Measurements from ENCODE around the gene GZF1. TPM values are rescaled to one million over a fixed set of nuclear protein-coding genes. Genes with fewer than 3 reads are reported as not detected.

Gene GZF1
- total RNA-seq, 2 donors from 2014 or later: 12.2 to 15.5 TPM

DNA sequence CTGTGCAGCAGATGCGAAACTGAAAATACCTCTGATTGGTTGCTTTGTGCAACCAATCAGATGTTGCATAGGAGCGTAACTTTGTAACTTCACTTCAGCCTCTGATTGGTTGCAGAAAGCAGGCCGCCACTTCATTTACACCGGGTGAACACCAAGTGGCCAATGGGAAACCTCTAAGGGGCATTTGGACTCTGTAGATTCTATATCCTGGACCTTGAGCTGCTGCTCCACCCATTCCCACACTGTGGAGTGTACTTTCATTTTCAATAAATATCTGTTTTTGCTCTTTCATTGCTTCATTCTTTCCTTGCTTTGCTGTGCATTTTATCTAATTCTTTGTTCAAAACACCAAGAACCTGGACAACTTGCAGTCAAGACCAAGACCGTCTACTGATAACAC, 25.5 kb upstream of the GZF1 start:
- Histone ChIP-seq H3K27me3 (ENCODE audit: control insufficient read depth, insufficient read depth, low read length, poor library complexity, severe bottlenecking) (no peaks in the 10 kb centered on the region), H3K4me1 (ENCODE audit: control insufficient read depth, insufficient read depth, low read length) (no peaks in the 10 kb centered on the region), H3K9me3 (ENCODE audit: control insufficient read depth, low read length) (no peaks in the 10 kb centered on the region), H3K9ac (ENCODE audit: extremely low read depth, low read length, poor library complexity, severe bottlenecking) (no peak overlapping the region), H3K36me3 (ENCODE audit: control insufficient read depth, insufficient read depth, low read length) (no peaks in the 10 kb centered on the region), H3K27ac (ENCODE audit: low read depth, low read length) (no peak overlapping the region), H3K4me3 (ENCODE audit: low read length) (no peak overlapping the region)
- 96% methylated on average over 5 of the region's 5 CpGs for WGBS, 2 experiments (ENCODE audit: insufficient coverage in 1 of 2, insufficient read length in 1 of 2)
- H3K4me3 Mint-ChIP-seq: no peak overlapping the region
- H3K9me3 Mint-ChIP-seq: no peaks in the 10 kb centered on the region
- H3K27ac Mint-ChIP-seq: no peak overlapping the region
- H3K4me1 Mint-ChIP-seq: peaks cover 6% of the 10 kb centered on the region
- H3K27me3 Mint-ChIP-seq (ENCODE audit: insufficient read depth): no peaks in the 10 kb centered on the region
- DNase-seq: no peak
- H3K36me3 Mint-ChIP-seq (ENCODE audit: low read depth): no peaks in the 10 kb centered on the region
- no peak for TF ChIP-seq CTCF (conservative IDR thresholded peaks at IDR 0.05)

DNA sequence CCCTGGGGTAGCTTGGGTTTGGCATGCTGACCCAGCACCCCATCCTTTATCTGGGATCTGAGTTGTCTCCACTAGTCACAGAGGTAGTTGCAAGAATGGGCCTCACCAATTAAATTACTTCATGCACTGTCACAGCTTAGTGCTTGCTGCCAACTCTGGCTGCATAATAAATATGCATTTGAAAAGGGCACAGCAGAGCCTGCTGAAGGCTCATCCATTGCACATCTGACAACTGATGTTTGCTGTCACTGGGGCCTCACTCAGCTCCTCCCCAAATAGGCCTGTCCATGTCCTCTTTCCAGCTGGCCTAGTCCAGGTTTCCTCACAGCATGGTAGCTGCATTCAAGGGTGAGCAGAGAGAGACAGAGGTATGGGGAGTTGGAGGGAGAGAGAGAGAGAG, 24.7 kb upstream of the GZF1 start:
- H3K4me3 ChIP-seq (ENCODE audit: low read length): no peak overlapping the region
- H3K9me3 ChIP-seq (ENCODE audit: control insufficient read depth, low read length): no peaks in the 10 kb centered on the region
- Mint-ChIP-seq H3K4me1 (peaks cover 6% of the 10 kb centered on the region), H3K4me3 (no peak overlapping the region), H3K27me3 (ENCODE audit: insufficient read depth) (no peaks in the 10 kb centered on the region), H3K36me3 (ENCODE audit: low read depth) (no peaks in the 10 kb centered on the region), H3K27ac (no peak overlapping the region), H3K9me3 (no peaks in the 10 kb centered on the region)
- no peaks in the 10 kb centered on the region for H3K27me3 ChIP-seq (ENCODE audit: control insufficient read depth, insufficient read depth, low read length, poor library complexity, severe bottlenecking)
- no peaks in the 10 kb centered on the region for H3K4me1 ChIP-seq (ENCODE audit: control insufficient read depth, insufficient read depth, low read length)
- no peak overlapping the region for H3K27ac ChIP-seq (ENCODE audit: low read depth, low read length)
- no peaks in the 10 kb centered on the region for H3K36me3 ChIP-seq (ENCODE audit: control insufficient read depth, insufficient read depth, low read length)
- TF ChIP-seq CTCF (conservative IDR thresholded peaks at IDR 0.05): no peak
- no peak for DNase-seq
- H3K9ac ChIP-seq (ENCODE audit: extremely low read depth, low read length, poor library complexity, severe bottlenecking): no peak overlapping the region

DNA sequence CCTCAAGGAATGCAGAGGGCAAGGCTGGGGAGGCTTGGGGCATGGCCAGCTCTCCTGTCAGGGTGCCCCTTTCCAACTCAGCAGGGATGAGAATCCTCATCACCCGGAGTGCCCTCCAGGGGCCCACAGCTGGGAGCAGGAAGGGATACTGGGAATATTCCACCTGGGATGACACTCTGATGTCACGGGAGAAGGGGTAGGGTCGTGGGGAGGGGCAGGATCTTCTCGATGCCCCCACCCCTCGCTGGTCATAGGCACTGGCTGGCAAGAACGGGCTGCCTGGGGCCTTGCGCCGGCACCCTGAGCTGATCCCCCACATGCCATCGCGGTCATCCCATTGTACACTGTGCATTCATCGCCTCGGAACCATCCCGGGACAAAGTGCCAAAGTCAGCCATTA, 22.0 kb upstream of the GZF1 start:
- no peak for TF ChIP-seq CTCF (conservative IDR thresholded peaks at IDR 0.05)
- H3K27me3 ChIP-seq (ENCODE audit: control insufficient read depth, insufficient read depth, low read length, poor library complexity, severe bottlenecking): no peaks in the 10 kb centered on the region
- H3K27ac ChIP-seq (ENCODE audit: low read depth, low read length): no peak overlapping the region
- Mint-ChIP-seq H3K9me3 (peaks cover 2% of the 10 kb centered on the region), H3K27me3 (ENCODE audit: insufficient read depth) (no peaks in the 10 kb centered on the region), H3K4me3 (no peak overlapping the region), H3K27ac (no peak overlapping the region), H3K36me3 (ENCODE audit: low read depth) (no peaks in the 10 kb centered on the region), H3K4me1 (peaks cover 6% of the 10 kb centered on the region)
- no peak overlapping the region for H3K4me3 ChIP-seq (ENCODE audit: low read length)
- WGBS, 2 experiments (ENCODE audit: insufficient coverage in 1 of 2, insufficient read length in 1 of 2): 80 to 87% methylated on average over 12 to 13 of the region's 13 CpGs
- DNase-seq: no peak
- no peak overlapping the region for H3K9ac ChIP-seq (ENCODE audit: extremely low read depth, low read length, poor library complexity, severe bottlenecking)
- H3K36me3 ChIP-seq (ENCODE audit: control insufficient read depth, insufficient read depth, low read length): no peaks in the 10 kb centered on the region
- no peaks in the 10 kb centered on the region for H3K4me1 ChIP-seq (ENCODE audit: control insufficient read depth, insufficient read depth, low read length)
- H3K9me3 ChIP-seq (ENCODE audit: control insufficient read depth, low read length): no peaks in the 10 kb centered on the region

Data from endodermal cell (in vitro differentiated cells).